Neutrophil (primary cell): ENCODE measurements around the gene HOXD12.

Source experiments
- H3K27ac ChIP-seq: fragments of 200-600 bp; sonication (generic); 2 replicates; pipeline ENCODE4 v1.5.1; 2016; ENCODE audit warnings: mild to moderate bottlenecking, moderate library complexity
- H3K27me3 ChIP-seq: fragments of 200-600 bp; sonication (generic); 2 replicates; pipeline ENCODE4 v1.6.0; 2016; ENCODE audit warnings: mild to moderate bottlenecking
- H3K36me3 ChIP-seq: fragments of 200-600 bp; sonication (generic); 2 replicates; pipeline ENCODE4 v1.5.1; 2017
- H3K4me1 ChIP-seq, 2 experiments: fragments of 200-600 bp in 1 of 2; sonication (generic) in 1 of 2; 1 replicate in 1 of 2; 2 replicates in 1 of 2; pipeline versions ENCODE4 v1.5.1 to v1.6.1; 2013 to 2016; ENCODE audit warnings: low read depth in 1 of 2, low read length in 1 of 2, mild to moderate bottlenecking in 1 of 2, moderate library complexity in 1 of 2; ENCODE audit not compliant: control insufficient read depth in 1 of 2, insufficient read depth in 1 of 2
- H3K4me3 ChIP-seq, 2 experiments: fragments of 200-600 bp in 1 of 2; sonication (generic) in 1 of 2; 1 replicate in 1 of 2; 2 replicates in 1 of 2; pipeline ENCODE4 v1.5.1; 2013 to 2016; ENCODE audit warnings: low read depth in 1 of 2, low read length in 1 of 2, mild to moderate bottlenecking in 1 of 2, moderate library complexity in 1 of 2
- H3K9me3 ChIP-seq: fragments of 200-600 bp; sonication (generic); 2 replicates; pipeline ENCODE4 v1.5.1; 2016
- CTCF ChIP-seq: fragments of 200-600 bp; sonication (generic); IDR thresholded peaks from 2 replicates; pipeline ENCODE4 v1.5.1; 2016; ENCODE audit warnings: antibody characterized with exemption

HOXD12 gene

DNA sequence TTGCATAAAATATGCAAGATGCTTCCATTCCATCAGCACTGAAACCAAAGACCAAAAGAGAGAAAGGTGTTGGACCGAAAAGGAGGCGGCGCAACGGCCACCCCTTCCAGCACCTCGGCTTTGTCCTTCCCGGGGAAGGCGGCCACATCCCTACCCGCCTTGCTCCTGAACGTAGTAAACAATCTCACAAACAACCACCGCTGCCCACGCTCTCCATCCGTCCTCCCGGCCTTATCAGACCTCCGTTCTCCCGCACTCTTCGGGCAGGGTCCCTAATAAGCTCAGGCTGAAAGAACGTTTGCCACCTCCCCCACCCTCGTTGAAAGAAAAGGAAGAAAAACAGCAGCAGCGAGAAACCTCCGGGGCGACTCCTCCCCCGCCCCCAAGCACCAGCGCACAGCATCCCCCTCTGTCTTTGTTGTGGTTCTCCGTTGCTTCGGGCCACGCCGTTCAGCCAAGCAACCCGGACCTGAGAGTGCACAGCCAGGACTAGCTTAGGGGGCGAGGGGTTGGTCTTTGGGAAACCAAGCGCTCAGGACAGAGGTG lies 20.2 kb upstream of the HOXD12 start:
- H3K4me1 ChIP-seq, result peaks cover 52 to 55% of the 10 kb centered on the region in 2 experiments
- no peak for TF ChIP-seq CTCF
- H3K4me3 ChIP-seq, result peak overlapping the region; percentile 50 to 58
- H3K9me3 ChIP-seq, result peaks cover 9% of the 10 kb centered on the region
- peaks cover 100% of the 10 kb centered on the region for H3K27me3 ChIP-seq
- no peak overlapping the region for H3K27ac ChIP-seq
- H3K36me3 ChIP-seq, result no peaks in the 10 kb centered on the region

- Histone ChIP-seq H3K27me3 (peaks cover 100% of the 10 kb centered on the region), H3K9me3 (peaks cover 9% of the 10 kb centered on the region), H3K27ac (no peak overlapping the region), H3K36me3 (no peaks in the 10 kb centered on the region), H3K4me3 (peak overlapping the region; percentile 50 to 58), H3K4me1 (peaks cover 58 to 61% of the 10 kb centered on the region in 2 experiments)
- peak; percentile 57 for TF ChIP-seq CTCF
Measured at GRCh38 chr2:176079831-176080539, 19.6 kb upstream of the HOXD12 start.

GRCh38 chr2:176080540-176081375 lies 18.8 kb upstream of the HOXD12 start:
- TF ChIP-seq CTCF, result no peak
- Histone ChIP-seq H3K27ac (no peak overlapping the region), H3K4me3 (peak overlapping the region; percentile 34 to 44), H3K9me3 (peaks cover 9% of the 10 kb centered on the region), H3K36me3 (no peaks in the 10 kb centered on the region), H3K4me1 (peaks cover 66 to 69% of the 10 kb centered on the region in 2 experiments), H3K27me3 (peaks cover 100% of the 10 kb centered on the region)

- H3K9me3 ChIP-seq, result peaks cover 9% of the 10 kb centered on the region
- no peak for TF ChIP-seq CTCF
- peaks cover 73 to 75% of the 10 kb centered on the region in 2 experiments for H3K4me1 ChIP-seq
- peak overlapping the region in 1 of 2 experiments; percentile 44 for H3K4me3 ChIP-seq
- no peak overlapping the region for H3K27ac ChIP-seq
- H3K27me3 ChIP-seq, result peaks cover 100% of the 10 kb centered on the region
- H3K36me3 ChIP-seq, result no peaks in the 10 kb centered on the region
Measured at GRCh38 chr2:176081376-176081836, 18.2 kb upstream of the HOXD12 start.

DNA sequence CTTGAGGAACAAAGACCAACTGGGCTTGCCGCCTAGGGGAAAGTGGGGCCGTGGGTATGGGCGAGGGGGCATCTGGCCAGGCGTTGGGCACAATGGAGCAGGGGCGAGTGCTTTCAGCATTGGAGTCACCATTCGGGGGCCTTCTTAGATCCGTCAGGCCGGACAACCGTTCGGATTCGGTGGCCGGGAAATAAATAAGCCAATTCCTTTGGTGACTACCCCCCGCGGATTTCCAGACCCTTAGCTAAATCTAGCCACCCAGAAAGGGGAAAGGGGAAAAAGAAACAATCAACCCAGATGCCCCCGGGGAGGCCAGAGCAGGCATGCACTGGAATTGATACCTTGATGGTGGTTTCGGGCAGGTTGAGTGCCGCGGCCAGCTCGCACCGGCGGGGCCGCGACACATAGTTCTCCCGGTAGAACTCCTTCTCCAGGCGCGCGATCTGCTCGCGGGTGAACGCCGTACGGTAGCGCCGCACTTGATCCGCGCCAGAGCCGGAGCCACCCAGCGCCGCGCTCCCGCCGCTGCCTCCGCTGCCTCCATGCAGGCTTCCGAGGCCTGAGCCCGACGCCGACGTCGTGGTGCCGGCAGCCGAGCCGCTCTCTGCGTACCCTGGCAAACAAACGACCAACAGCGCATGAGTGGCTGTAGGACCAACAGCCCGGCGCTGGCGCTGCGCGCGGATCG lies 17.6 kb upstream of the HOXD12 start:
- TF ChIP-seq CTCF, result no peak
- Histone ChIP-seq H3K27me3 (peaks cover 100% of the 10 kb centered on the region), H3K4me3 (peak overlapping the region; percentile 5 to 23), H3K4me1 (peaks cover 73 to 76% of the 10 kb centered on the region in 2 experiments), H3K36me3 (no peaks in the 10 kb centered on the region), H3K27ac (no peak overlapping the region), H3K9me3 (peaks cover 9% of the 10 kb centered on the region)
